ENCODE data around the gene MFSD6.

Gene MFSD6

GRCh38 chr2:190365499-190366204 lies 42.5 kb upstream of the MFSD6 start:
- no peaks in the 10 kb centered on the region for H3F3A ChIP-seq (ENCODE audit: control insufficient read depth, insufficient read depth)
- no peak overlapping the region for H3K4me3 ChIP-seq (ENCODE audit: low read length)
- H3K27me3 ChIP-seq (ENCODE audit: control insufficient read depth, low read length): no peaks in the 10 kb centered on the region
- H3K79me2 ChIP-seq (ENCODE audit: control insufficient read depth, low read length): no peaks in the 10 kb centered on the region
- H3K9me2 ChIP-seq (replicated peaks; ENCODE audit: control insufficient read depth, low read length): no peaks in the 10 kb centered on the region
- no peaks in the 10 kb centered on the region for H3K36me3 ChIP-seq (ENCODE audit: control insufficient read depth, low read length)
- no peaks in the 10 kb centered on the region for H3K9me3 ChIP-seq (ENCODE audit: control insufficient read depth, insufficient read depth, low read length)
- H3K27ac ChIP-seq (ENCODE audit: low read depth, low read length): no peak overlapping the region
- TF ChIP-seq, protein P1, sequence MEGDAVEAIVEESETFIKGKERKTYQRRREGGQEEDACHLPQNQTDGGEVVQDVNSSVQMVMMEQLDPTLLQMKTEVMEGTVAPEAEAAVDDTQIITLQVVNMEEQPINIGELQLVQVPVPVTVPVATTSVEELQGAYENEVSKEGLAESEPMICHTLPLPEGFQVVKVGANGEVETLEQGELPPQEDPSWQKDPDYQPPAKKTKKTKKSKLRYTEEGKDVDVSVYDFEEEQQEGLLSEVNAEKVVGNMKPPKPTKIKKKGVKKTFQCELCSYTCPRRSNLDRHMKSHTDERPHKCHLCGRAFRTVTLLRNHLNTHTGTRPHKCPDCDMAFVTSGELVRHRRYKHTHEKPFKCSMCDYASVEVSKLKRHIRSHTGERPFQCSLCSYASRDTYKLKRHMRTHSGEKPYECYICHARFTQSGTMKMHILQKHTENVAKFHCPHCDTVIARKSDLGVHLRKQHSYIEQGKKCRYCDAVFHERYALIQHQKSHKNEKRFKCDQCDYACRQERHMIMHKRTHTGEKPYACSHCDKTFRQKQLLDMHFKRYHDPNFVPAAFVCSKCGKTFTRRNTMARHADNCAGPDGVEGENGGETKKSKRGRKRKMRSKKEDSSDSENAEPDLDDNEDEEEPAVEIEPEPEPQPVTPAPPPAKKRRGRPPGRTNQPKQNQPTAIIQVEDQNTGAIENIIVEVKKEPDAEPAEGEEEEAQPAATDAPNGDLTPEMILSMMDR (IDR thresholded peaks at IDR 0.05; ENCODE audit: low read depth, low read length, poor library complexity, severe bottlenecking): no peak
- TF ChIP-seq EZH2phosphoT487 (IDR thresholded peaks at IDR 0.05; ENCODE audit: borderline replicate concordance, low read length): no peak
- no peaks in the 10 kb centered on the region for H4K20me1 ChIP-seq (ENCODE audit: control insufficient read depth, insufficient read depth, low read depth, low read length)
- no peaks in the 10 kb centered on the region for H3K4me1 ChIP-seq (ENCODE audit: control insufficient read depth, low read length)
- no peak overlapping the region for H3K4me2 ChIP-seq (ENCODE audit: low read length)

GRCh38 chr2:190366248-190366753 lies 41.9 kb upstream of the MFSD6 start:
- no peaks in the 10 kb centered on the region for H3K27me3 ChIP-seq (ENCODE audit: control insufficient read depth, low read length)
- H3K27ac ChIP-seq (ENCODE audit: low read depth, low read length): no peak overlapping the region
- no peaks in the 10 kb centered on the region for H3K36me3 ChIP-seq (ENCODE audit: control insufficient read depth, low read length)
- H3K4me2 ChIP-seq (ENCODE audit: low read length): no peak overlapping the region
- H4K20me1 ChIP-seq (ENCODE audit: control insufficient read depth, insufficient read depth, low read depth, low read length): no peaks in the 10 kb centered on the region
- no peak overlapping the region for H3K4me3 ChIP-seq (ENCODE audit: low read length)
- no peaks in the 10 kb centered on the region for H3F3A ChIP-seq (ENCODE audit: control insufficient read depth, insufficient read depth)
- H3K9me3 ChIP-seq (ENCODE audit: control insufficient read depth, insufficient read depth, low read length): no peaks in the 10 kb centered on the region
- H3K4me1 ChIP-seq (ENCODE audit: control insufficient read depth, low read length): no peaks in the 10 kb centered on the region
- H3K79me2 ChIP-seq (ENCODE audit: control insufficient read depth, low read length): no peaks in the 10 kb centered on the region
- TF ChIP-seq, protein P1 (IDR thresholded peaks at IDR 0.05; ENCODE audit: low read depth, low read length, poor library complexity, severe bottlenecking): no peak
- no peak for TF ChIP-seq EZH2phosphoT487 (IDR thresholded peaks at IDR 0.05; ENCODE audit: borderline replicate concordance, low read length)
- no peaks in the 10 kb centered on the region for H3K9me2 ChIP-seq (replicated peaks; ENCODE audit: control insufficient read depth, low read length)

DNA sequence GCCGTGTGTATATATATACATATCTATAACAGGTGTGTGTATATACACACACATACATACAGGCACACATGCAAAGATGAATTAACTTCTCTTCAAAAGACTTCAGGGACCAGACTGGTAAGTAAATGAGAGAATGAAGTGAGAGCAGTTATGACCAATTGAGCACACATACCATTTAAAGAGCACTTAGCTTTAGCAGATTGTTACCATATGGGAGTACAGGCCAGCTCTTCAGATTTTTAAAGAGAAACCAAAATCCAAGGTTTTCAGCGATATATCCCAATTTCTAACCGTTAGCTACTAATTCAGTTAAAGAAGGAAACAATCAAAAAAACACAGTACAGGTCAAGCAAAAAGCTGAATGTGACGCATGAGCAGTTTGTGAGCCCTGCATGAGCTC lies 41.1 kb upstream of the MFSD6 start:
- no peaks in the 10 kb centered on the region for H3K36me3 ChIP-seq (ENCODE audit: control insufficient read depth, low read length)
- no peaks in the 10 kb centered on the region for H3K27me3 ChIP-seq (ENCODE audit: control insufficient read depth, low read length)
- H4K20me1 ChIP-seq (ENCODE audit: control insufficient read depth, insufficient read depth, low read depth, low read length): no peaks in the 10 kb centered on the region
- no peaks in the 10 kb centered on the region for H3K4me1 ChIP-seq (ENCODE audit: control insufficient read depth, low read length)
- no peaks in the 10 kb centered on the region for H3K9me2 ChIP-seq (replicated peaks; ENCODE audit: control insufficient read depth, low read length)
- H3K4me3 ChIP-seq (ENCODE audit: low read length): no peak overlapping the region
- no peaks in the 10 kb centered on the region for H3F3A ChIP-seq (ENCODE audit: control insufficient read depth, insufficient read depth)
- H3K79me2 ChIP-seq (ENCODE audit: control insufficient read depth, low read length): no peaks in the 10 kb centered on the region
- no peak overlapping the region for H3K27ac ChIP-seq (ENCODE audit: low read depth, low read length)
- H3K4me2 ChIP-seq (ENCODE audit: low read length): no peak overlapping the region
- no peaks in the 10 kb centered on the region for H3K9me3 ChIP-seq (ENCODE audit: control insufficient read depth, insufficient read depth, low read length)
- no peak for TF ChIP-seq EZH2phosphoT487 (IDR thresholded peaks at IDR 0.05; ENCODE audit: borderline replicate concordance, low read length)
- TF ChIP-seq, protein P1 (IDR thresholded peaks at IDR 0.05; ENCODE audit: low read depth, low read length, poor library complexity, severe bottlenecking): no peak
